HK-2 (cell line): Measurements from ENCODE around the gene EPS15.

Experiments used
- DNase-seq: peaks from one replicate; pipeline ENCODE4 v3.0.0-alpha.2; 2018; ENCODE audit not compliant: unreplicated experiment

Gene EPS15

GRCh38 chr1:51380936-51381335, 138.1 kb downstream of the EPS15 start:
- no peak for DNase-seq

GRCh38 chr1:51378871-51379270, 140.2 kb downstream of the EPS15 start:
- no peak for DNase-seq

GRCh38 chr1:51373898-51374297, 145.2 kb downstream of the EPS15 start:
- no peak for DNase-seq

- no peak for DNase-seq
These were observed 146.5 kb downstream of the EPS15 start for GRCh38 chr1:51372561-51372960.

- DNase-seq = no peak
These were observed 149.9 kb downstream of the EPS15 start for GRCh38 chr1:51369171-51369570.

- no peak for DNase-seq
These were observed 153.3 kb downstream of the EPS15 start for GRCh38 chr1:51365774-51366173.

GRCh38 chr1:51359879-51360278, 159.2 kb downstream of the EPS15 start:
- no peak for DNase-seq

- DNase-seq = no peak
These were observed 163.7 kb downstream of the EPS15 start for GRCh38 chr1:51355382-51355781.

- DNase-seq = no peak
These were observed 164.7 kb downstream of the EPS15 start for GRCh38 chr1:51354416-51354815.

- DNase-seq = no peak
These were observed 167.2 kb downstream of the EPS15 start for GRCh38 chr1:51351907-51352306.

- no peak for DNase-seq
These were observed 169.2 kb downstream of the EPS15 start for GRCh38 chr1:51349862-51350261.

GRCh38 chr1:51348147-51348527, 170.9 kb downstream of the EPS15 start:
- DNase-seq = no peak

GRCh38 chr1:51347398-51348146, 171.5 kb downstream of the EPS15 start:
- DNase-seq = no peak

GRCh38 chr1:51346086-51346942, 172.8 kb downstream of the EPS15 start:
- DNase-seq = no peak

GRCh38 chr1:51345300-51345687, 173.8 kb downstream of the EPS15 start:
- DNase-seq = no peak

GRCh38 chr1:51344602-51345299, 174.3 kb downstream of the EPS15 start:
- no peak for DNase-seq

GRCh38 chr1:51344276-51344601, 174.8 kb downstream of the EPS15 start:
- no peak for DNase-seq

GRCh38 chr1:51343624-51344023, 175.4 kb downstream of the EPS15 start:
- DNase-seq = no peak

GRCh38 chr1:51342591-51343206, 176.4 kb downstream of the EPS15 start:
- no peak for DNase-seq

- no peak for DNase-seq
These were observed 177.1 kb downstream of the EPS15 start for GRCh38 chr1:51341876-51342496.

GRCh38 chr1:51340380-51340779, 178.7 kb downstream of the EPS15 start:
- DNase-seq = no peak

- no peak for DNase-seq
These were observed 182.4 kb downstream of the EPS15 start for GRCh38 chr1:51336711-51337110.
